CD14-positive monocyte (primary cell): ENCODE results near the gene DHX40. TPM values are rescaled to one million over a fixed set of nuclear protein-coding genes. Genes with fewer than 3 reads are reported as not detected.

Experiments used
- DNase-seq, 3 donors: peaks; one replicate each; pipeline ENCODE4 v3.0.0-alpha.2; 2011 to 2022
- H2AFZ ChIP-seq: 2 replicates; pipeline ENCODE4 v1.6.0; 2012; ENCODE audit warnings: mild to moderate bottlenecking, low read depth, low read length, inconsistent platforms; ENCODE audit not compliant: insufficient read depth, poor library complexity, severe bottlenecking
- H3K27ac ChIP-seq, 2 donors: 1 replicate in 1 of 2; 2 replicates in 1 of 2; pipeline ENCODE4 v1.5.1; 2012 to 2013; ENCODE audit warnings: low read length in 2 of 2, control low read depth in 1 of 2, inconsistent platforms in 1 of 2, low read depth in 1 of 2, mild to moderate bottlenecking in 1 of 2
- H3K27me3 ChIP-seq, 2 donors: one replicate each; pipeline versions ENCODE4 v1.6.0 to v1.6.1; 2011 to 2013; ENCODE audit warnings: low read length in 2 of 2; ENCODE audit not compliant: control insufficient read depth in 2 of 2, insufficient read depth in 2 of 2
- H3K36me3 ChIP-seq, 2 donors: replicated peaks in 1 of 2; 1 replicate in 1 of 2; 2 replicates in 1 of 2; pipeline versions ENCODE4 v1.5.1 to v1.6.1; 2012 to 2013; ENCODE audit warnings: low read length in 2 of 2, control low read depth in 1 of 2, inconsistent platforms in 1 of 2, mild to moderate bottlenecking in 1 of 2; ENCODE audit not compliant: insufficient read depth in 2 of 2, control insufficient read depth in 1 of 2
- H3K4me1 ChIP-seq, 2 donors: 1 replicate in 1 of 2; 2 replicates in 1 of 2; pipeline versions ENCODE4 v1.5.1 to v1.6.1; 2012 to 2013; ENCODE audit warnings: low read length in 2 of 2, control low read depth in 1 of 2, inconsistent platforms in 1 of 2, mild to moderate bottlenecking in 1 of 2, moderate library complexity in 1 of 2; ENCODE audit not compliant: insufficient read depth in 2 of 2, control insufficient read depth in 1 of 2
- H3K4me2 ChIP-seq: replicated peaks from 2 replicates; pipeline ENCODE3; 2012; ENCODE audit warnings: low read length, moderate library complexity, mild to moderate bottlenecking; ENCODE audit not compliant: poor library complexity, severe bottlenecking; ENCODE audit errors: extremely low read depth
- H3K4me3 ChIP-seq, 3 experiments: fragments of 200-600 bp in 1 of 3; sonication (generic) in 1 of 3; replicated peaks in 1 of 3; 1 replicate in 2 of 3; 2 replicates in 1 of 3; pipeline ENCODE4 v1.5.1; 2011 to 2013; ENCODE audit warnings: low read length in 3 of 3, mild to moderate bottlenecking in 3 of 3, control low read depth in 2 of 3, low read depth in 2 of 3, inconsistent platforms in 1 of 3, moderate library complexity in 1 of 3
- H3K79me2 ChIP-seq: 2 replicates; pipeline ENCODE4 v1.6.0; 2012; ENCODE audit warnings: mild to moderate bottlenecking, control low read depth, inconsistent platforms, low read length, moderate library complexity; ENCODE audit not compliant: insufficient read depth
- H3K9ac ChIP-seq: 2 replicates; pipeline ENCODE4 v1.6.0; 2017; ENCODE audit warnings: low read length, mild to moderate bottlenecking; ENCODE audit not compliant: insufficient read depth, poor library complexity, severe bottlenecking
- H3K9me3 ChIP-seq, 2 donors: replicated peaks in 1 of 2; 1 replicate in 1 of 2; 2 replicates in 1 of 2; pipeline versions ENCODE4 v1.5.1 to v1.6.1; 2012 to 2013; ENCODE audit warnings: low read length in 2 of 2, control low read depth in 1 of 2; ENCODE audit not compliant: control insufficient read depth in 1 of 2, insufficient read depth in 1 of 2
- H4K20me1 ChIP-seq: 2 replicates; pipeline ENCODE4 v1.6.0; 2012; ENCODE audit warnings: mild to moderate bottlenecking, low read length, control low read depth, moderate library complexity; ENCODE audit not compliant: insufficient read depth
- H3K27ac Mint-ChIP-seq, 7 donors: one replicate each; pipeline ENCODE4 v1.8.0; 2020; ENCODE audit warnings: mild to moderate bottlenecking in 7 of 7, mixed read lengths in 7 of 7, moderate library complexity in 6 of 7, inconsistent platforms in 2 of 7
- H3K27me3 Mint-ChIP-seq, 3 donors: one replicate each; pipeline ENCODE4 v1.8.0; 2021 to 2022; ENCODE audit warnings: low read depth in 3 of 3, mild to moderate bottlenecking in 3 of 3, mixed read lengths in 3 of 3, moderate library complexity in 3 of 3, inconsistent platforms in 1 of 3
- H3K36me3 Mint-ChIP-seq, 2 donors: one replicate each; pipeline ENCODE4 v1.8.0; 2020; ENCODE audit warnings: mixed read lengths in 2 of 2, inconsistent platforms in 1 of 2, mild to moderate bottlenecking in 1 of 2
- H3K4me1 Mint-ChIP-seq: one replicate; pipeline ENCODE4 v1.8.0; 2020; ENCODE audit warnings: mild to moderate bottlenecking, mixed read lengths
- H3K4me3 Mint-ChIP-seq, 2 donors: one replicate each; pipeline ENCODE4 v1.8.0; 2020; ENCODE audit warnings: mild to moderate bottlenecking in 2 of 2, mixed read lengths in 2 of 2, moderate library complexity in 1 of 2
- H3K9me3 Mint-ChIP-seq, 7 donors: one replicate each; pipeline ENCODE4 v1.8.0; 2020 to 2022; ENCODE audit warnings: mixed read lengths in 7 of 7, mild to moderate bottlenecking in 6 of 7, moderate library complexity in 6 of 7, inconsistent platforms in 2 of 7
- CTCF ChIP-seq: fragments of 200-600 bp; IDR thresholded peaks from one replicate; pipeline ENCODE4 v1.8.0; 2022; ENCODE audit warnings: antibody characterized with exemption, mild to moderate bottlenecking
- WGBS: methylation state at CpG from one replicate; pipeline ENCODE4 v1.1.5; 2013; ENCODE audit warnings: missing lambda C conversion rate; ENCODE audit not compliant: insufficient coverage; 5-methylcytosine and 5-hydroxymethylcytosine counted together
- intact Hi-C, 2 donors: fragments of 100-400 bp; cut with micrococcal nuclease; formaldehyde crosslinking; loops; one replicate each; pipeline versions ENCODE4 v1.15.0 to v1.15.1; 2023
- polyA plus RNA-seq, 3 donors: library from polyadenylated mRNA; depleted of rRNA in 1 of 3; unstranded in 2 of 3; stranded (reverse) in 1 of 3; fragments of 300-500 nt in 2 of 3; fragments of >200 nt in 1 of 3; fragmentation: Illumina TruSeq in 2 of 3; gene quantifications; 1 replicate in 2 of 3; 2 replicates in 1 of 3; pipeline ENCODE4 v1.2.3, GENCODE V29; 2012 to 2021

DHX40 gene
- polyA plus RNA-seq, 3 donors = 12.4 to 22.0 (median 21.0) TPM

GRCh38 chr17:59600169-59600568 is 34.8 kb downstream of the DHX40 start:
- Histone ChIP-seq H3K27me3 (no peaks in the 10 kb centered on the region), H3K27ac (no peak overlapping the region), H3K36me3 (peaks cover 31 to 53% of the 10 kb centered on the region in 2 donors), H3K79me2 (no peaks in the 10 kb centered on the region), H3K9me3 (no peaks in the 10 kb centered on the region), H3K4me3 (no peak overlapping the region), H3K9ac (no peak overlapping the region), H3K4me1 (no peaks in the 10 kb centered on the region), H3K4me2 (no peak overlapping the region), H4K20me1 (no peaks in the 10 kb centered on the region), H2AFZ (no peak overlapping the region)
- no peak for DNase-seq
- Mint-ChIP-seq H3K27me3 (no peaks in the 10 kb centered on the region), H3K9me3 (no peaks in the 10 kb centered on the region), H3K27ac (peak overlapping the region in 1 of 7 donors; percentile 68), H3K36me3 (peaks cover 40 to 45% of the 10 kb centered on the region in 2 donors), H3K4me1 (no peaks in the 10 kb centered on the region), H3K4me3 (no peak overlapping the region)
- no peak for TF ChIP-seq CTCF
- intact Hi-C loops = no loop called here

GRCh38 chr17:59601130-59601529 is 35.7 kb downstream of the DHX40 start:
- no peaks in the 10 kb centered on the region for H3K9me3 ChIP-seq
- WGBS = no CpG with 5 or more reads among the region's 2 CpGs
- H3K4me1 ChIP-seq = no peaks in the 10 kb centered on the region
- Mint-ChIP-seq H3K27me3 (no peaks in the 10 kb centered on the region), H3K4me1 (no peaks in the 10 kb centered on the region), H3K4me3 (no peak overlapping the region), H3K27ac (peak overlapping the region in 1 of 7 donors; percentile 28), H3K36me3 (peaks cover 50 to 55% of the 10 kb centered on the region in 2 donors), H3K9me3 (no peaks in the 10 kb centered on the region)
- no peak for DNase-seq
- H4K20me1 ChIP-seq = no peaks in the 10 kb centered on the region
- peaks cover 41 to 63% of the 10 kb centered on the region in 2 donors for H3K36me3 ChIP-seq
- no peaks in the 10 kb centered on the region for H3K79me2 ChIP-seq
- no peak overlapping the region for H2AFZ ChIP-seq
- no peak for TF ChIP-seq CTCF
- no peak overlapping the region for H3K9ac ChIP-seq
- intact Hi-C loops = no loop called here
- no peak overlapping the region for H3K4me3 ChIP-seq
- H3K4me2 ChIP-seq = no peak overlapping the region
- no peak overlapping the region for H3K27ac ChIP-seq
- H3K27me3 ChIP-seq = no peaks in the 10 kb centered on the region
